SH-SY5Y (cell line): ENCODE results near the gene STS.

Source experiments
- GATA2 ChIP-seq: IDR thresholded peaks from 2 replicates; pipeline ENCODE4 v1.6.1; 2011; ENCODE audit warnings: mild to moderate bottlenecking, low read depth, low read length
- GATA3 ChIP-seq: IDR thresholded peaks from 2 replicates; pipeline ENCODE4 v1.6.1; 2011; ENCODE audit warnings: low read depth, mild to moderate bottlenecking, low read length, moderate library complexity

Gene STS, protein sequence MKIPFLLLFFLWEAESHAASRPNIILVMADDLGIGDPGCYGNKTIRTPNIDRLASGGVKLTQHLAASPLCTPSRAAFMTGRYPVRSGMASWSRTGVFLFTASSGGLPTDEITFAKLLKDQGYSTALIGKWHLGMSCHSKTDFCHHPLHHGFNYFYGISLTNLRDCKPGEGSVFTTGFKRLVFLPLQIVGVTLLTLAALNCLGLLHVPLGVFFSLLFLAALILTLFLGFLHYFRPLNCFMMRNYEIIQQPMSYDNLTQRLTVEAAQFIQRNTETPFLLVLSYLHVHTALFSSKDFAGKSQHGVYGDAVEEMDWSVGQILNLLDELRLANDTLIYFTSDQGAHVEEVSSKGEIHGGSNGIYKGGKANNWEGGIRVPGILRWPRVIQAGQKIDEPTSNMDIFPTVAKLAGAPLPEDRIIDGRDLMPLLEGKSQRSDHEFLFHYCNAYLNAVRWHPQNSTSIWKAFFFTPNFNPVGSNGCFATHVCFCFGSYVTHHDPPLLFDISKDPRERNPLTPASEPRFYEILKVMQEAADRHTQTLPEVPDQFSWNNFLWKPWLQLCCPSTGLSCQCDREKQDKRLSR

DNA sequence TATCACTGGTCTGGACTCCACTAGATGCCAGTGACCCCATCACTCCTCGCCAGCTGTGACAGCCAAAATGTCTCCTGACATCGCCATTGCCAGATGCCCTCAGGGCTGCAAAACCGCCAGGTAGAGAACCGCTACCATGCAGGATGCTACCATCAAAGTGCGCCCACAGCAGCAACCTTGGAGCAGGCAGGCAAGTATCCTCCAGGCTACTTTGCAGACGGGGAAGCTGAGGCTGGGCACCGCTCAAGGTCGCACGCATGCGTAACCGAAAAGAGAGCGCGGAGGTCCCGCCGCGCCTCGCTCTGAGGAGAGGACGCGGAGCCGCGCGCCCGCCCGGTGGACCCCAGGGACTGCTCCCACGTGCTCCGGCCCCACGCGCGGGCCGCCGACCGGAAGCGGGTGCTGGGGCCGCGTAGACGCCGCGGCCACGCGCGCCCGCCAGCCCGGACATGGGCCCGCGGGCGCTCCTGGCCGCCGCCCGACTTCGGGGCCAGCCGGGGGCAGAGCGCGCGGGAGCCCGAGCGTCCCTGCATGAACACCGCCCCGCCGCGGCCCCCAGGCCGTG lies at the start of gene STS:
Gene STS (plus strand): TSS at position 300 of the 565 bp plus-strand sequence. CDS start 105,488 bp downstream, outside the sequence.
- no peak for TF ChIP-seq GATA2
- no peak for TF ChIP-seq GATA3

DNA sequence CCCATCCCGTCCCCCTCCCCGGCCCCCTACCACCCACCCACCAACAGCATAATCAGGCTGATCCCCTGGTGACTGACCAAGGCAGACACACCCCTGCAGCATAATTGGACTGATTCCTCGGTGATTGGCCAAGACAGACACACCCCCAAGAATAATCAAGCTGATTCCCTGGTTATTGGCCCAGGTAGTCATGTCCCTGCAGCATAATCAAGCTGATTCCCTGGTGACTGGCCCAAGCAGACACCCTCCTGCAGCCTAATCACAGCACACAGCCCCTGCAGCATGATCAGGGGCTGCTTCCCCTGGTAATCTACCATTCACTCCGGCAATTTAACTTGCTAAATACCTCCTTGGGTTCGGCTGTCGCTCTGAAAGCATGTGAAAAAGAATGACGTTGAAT lies 47.5 kb upstream of the STS start:
- TF ChIP-seq GATA3 (no peak), GATA2 (no peak)

DNA sequence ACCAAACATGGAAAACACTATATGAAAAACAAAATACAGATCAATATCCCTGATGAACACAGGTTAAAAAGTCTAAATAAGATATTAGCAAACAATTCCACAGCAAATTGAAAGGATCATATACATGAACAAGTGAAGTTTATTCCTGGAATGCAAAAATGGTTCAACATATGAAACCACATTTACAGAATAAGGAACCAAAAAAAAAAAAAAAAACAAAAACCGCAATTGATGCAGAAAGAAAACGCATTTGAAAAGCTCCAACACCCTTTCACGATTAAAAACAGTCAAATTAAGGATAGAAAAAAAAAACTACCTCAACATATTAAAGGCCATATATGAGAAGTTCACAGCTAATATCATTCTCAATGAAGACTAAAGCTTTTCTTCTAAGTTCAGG lies 45.4 kb upstream of the STS start:
- TF ChIP-seq GATA2 (no peak), GATA3 (no peak)

DNA sequence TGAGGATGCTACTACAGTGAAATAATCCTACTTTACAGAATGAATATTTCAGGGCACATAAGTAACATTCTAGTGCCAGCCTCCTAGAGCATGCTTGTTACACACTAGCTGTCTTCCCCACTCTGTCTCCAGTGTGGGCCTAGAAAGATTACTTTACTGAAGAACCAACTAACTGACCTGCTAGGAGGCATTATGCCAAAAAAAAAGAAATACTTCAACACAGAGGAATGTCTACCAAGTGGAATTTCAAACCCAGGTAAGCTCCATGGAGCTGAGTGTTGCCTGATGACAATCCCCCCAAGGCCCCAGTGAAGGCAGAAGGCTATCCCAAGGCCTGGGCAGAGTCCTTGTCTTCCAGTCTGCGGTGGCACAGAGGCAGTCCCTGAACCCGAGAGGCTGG lies 40.9 kb upstream of the STS start:
- TF ChIP-seq GATA2, result no peak
- TF ChIP-seq GATA3, result no peak

DNA sequence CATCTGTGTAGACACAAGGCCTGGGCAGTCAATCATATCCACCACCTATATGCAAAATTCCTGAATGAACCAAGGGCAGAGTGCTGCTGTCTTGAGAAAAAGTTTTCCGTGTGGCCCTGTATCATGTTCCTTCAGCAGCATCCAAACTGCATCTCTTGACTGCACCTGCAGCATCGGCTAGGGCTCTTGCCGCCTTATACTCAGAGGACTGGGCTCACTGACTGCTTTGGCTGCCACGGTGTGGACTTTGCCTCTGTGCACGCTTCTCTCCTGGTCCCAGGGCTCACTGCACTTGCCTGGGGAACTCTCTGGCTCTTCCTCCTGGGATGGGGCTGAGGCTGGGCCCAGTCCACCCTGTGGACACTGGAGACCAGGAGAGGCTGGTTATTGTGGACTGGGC lies 39.5 kb upstream of the STS start:
- TF ChIP-seq GATA2 (no peak), GATA3 (no peak)

DNA sequence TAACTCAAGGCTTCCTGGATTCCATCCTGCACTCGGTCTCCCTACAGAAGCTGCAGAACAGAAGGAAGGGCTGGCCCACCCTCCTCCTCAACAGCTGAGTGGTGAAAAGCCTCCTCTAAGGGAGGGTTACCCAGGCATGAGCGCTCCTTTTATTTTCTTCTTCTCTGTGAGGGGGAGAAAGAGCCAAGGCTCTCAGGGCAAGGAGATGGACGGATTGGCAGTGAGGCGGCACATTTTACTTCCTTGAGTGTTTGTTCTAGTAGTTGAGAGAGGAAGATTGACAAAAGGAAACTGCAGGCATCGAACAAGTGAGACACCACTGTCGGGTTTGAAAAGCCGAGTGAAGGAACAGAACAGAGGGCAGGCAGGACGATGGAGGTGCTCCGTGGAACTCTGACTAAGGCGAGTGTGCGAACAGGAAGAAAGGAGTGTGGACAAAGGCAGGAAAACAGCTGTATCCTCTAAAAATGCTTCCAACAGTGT lies 38.4 kb upstream of the STS start:
- TF ChIP-seq GATA3, result no peak
- TF ChIP-seq GATA2, result no peak

DNA sequence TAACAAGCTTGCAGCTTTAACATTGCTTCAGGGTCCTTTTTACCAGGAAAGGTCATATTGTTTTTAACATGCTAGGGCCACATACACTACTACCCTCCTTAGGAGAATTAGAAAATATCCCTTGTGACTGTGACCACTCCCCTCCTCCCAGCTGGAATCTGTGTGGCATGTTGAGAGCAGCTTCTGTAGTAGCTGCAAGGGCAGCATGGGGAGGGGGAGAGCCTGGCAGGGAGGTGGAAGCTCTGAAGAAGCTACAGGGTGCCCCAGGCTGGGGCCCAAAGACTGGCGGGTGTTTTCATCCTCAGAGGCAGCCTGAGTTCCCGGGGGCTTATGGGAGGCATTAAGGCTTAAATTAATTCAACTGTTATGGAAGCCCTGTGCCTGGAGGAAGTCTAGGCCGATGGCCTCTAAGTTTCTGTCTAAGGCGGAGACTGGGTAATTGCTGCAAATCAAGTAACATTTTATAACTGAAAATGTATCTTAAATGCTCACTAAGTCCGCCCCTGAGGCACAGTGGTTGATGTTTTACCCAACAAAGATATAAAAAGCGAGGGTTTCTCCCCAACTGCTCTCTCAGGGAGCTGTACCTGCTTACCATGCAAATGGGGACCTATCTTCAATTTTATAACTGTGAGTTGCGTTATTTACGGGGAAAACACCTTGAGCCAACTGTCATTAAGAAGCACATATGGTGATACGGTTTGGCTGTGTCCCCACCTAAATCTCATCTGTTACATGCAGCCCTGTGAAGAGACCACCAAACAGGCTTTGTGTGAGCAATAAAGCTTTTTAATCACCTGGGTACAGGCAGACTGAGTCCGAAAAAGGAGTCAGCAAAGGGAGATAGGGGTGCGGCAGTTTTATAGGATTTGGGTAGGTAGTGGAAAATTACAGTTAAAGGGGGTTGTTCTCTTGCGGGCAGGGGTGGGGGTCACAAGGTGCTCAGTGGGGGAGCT lies 37.4 kb upstream of the STS start:
- no peak for TF ChIP-seq GATA3
- TF ChIP-seq GATA2, result no peak

DNA sequence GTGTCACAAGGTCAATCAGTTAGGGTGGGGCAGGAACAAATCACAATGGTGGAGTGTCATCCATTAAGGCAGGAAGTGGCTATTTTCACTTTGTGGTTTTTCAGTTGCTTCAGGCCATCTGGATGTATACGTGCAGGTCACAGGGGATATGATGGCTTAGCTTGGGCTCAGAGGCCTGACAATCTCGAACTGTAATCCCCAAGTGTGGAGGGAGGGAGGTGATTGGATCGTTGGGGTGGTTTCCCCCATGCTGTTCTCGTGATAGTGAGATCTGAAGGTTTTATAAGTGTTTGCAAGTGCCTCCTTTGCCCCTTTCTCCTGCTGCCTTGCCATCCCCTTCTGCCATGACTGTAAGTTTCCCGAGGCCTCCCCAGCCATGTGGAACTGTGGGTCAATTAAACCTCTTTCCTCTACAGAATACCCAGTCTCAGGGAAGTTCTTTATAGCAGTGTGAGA lies 36.7 kb upstream of the STS start:
- TF ChIP-seq GATA3 (no peak), GATA2 (no peak)

DNA sequence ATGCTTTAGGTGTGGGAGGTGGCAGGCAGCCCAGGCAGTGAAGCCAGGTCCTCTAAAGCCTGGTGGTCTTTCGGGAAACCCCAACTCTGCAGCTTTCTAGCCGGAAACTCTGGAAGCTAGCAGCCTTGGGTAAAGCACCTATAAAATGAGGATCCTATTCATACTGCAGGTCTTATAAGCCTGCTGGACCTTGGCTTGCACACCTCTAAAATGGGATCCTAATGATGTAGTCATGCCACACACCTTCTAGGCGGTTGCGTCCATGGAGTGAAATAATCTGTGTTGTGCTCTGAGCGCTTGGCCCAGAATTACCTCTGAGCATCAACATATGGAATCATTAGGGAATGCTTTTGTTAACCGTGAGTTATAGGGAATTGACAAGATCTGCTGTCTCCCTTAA lies 36.0 kb upstream of the STS start:
- TF ChIP-seq GATA2 (no peak), GATA3 (no peak)

DNA sequence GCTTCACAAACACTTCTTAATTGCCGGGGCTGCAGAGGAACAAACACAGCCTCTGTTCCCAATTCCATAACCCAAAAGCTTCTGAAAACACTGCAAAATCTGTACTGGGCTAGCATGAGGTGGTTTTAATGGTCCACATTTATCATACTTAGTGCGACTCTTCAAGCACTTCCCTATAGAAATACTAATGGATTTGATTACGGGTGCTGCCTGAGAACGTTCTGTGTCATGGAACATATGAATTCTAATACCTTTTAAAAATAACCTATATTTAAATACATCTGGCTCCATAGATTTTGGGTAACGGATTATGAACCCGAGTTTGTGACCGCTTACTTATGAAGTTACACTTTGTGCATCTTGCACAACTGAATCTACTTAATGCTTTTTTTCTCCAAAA lies 35.4 kb upstream of the STS start:
- TF ChIP-seq GATA3, result no peak

DNA sequence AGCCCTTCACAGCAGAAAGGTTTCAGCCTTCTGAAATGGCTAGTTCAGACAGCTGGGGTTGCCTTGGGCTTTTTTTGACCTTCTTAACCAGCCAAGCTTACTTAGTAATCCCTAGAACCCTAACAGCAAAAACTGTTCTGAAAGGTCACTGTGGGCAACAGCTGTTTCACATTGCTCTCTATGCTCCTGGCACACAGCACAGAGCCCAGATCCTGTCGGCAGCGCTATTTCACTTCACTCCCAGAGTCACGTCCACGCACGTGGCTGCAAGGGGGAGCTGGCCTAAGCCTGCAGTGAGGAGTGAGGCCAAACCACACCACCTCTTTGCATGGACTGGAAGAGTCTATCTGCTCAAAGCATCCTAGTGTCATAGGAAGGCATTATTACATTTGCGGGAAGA lies 32.0 kb upstream of the STS start:
- TF ChIP-seq GATA2, result no peak
- no peak for TF ChIP-seq GATA3

DNA sequence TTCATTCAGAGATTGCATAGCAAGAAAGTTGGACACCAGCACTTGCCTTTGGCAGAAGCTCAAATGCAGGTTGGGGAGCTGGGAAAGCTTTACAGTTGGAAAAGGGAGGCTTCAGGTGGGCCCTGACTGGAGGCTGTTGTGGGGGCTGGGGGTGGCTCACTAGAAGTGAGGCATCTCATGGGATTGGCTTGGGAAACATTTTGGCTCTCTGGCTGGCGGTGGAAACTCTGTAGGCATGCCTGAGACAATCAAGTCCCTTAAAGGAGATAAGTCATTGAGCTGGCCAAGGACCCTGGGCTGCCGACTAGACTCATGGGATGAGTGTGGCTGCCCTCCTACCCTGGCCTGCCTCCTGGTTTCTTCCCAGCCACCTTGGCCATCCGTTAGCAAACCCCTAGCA lies 31.4 kb upstream of the STS start:
- TF ChIP-seq GATA2 (no peak), GATA3 (no peak)

DNA sequence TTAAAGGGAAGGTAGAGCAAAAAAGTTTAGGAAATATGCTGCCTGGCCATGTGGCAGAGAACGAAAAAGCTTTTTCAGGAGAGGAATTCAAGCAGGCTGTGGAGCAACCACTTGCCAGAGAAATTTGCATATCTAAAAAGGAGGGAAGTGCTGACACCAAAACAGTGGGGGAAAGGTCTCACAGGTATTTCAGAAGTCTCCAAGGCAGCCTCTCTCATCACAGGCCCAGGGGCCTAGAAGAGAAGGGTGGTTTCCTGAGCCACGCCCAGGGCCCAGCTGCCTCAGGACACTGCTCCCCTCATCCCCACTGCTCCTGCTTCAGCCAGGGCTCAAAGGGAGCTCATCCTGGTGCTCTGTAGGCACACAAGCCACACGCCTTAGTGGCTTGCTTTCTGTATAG lies 29.9 kb upstream of the STS start:
- no peak for TF ChIP-seq GATA3
- TF ChIP-seq GATA2, result no peak

DNA sequence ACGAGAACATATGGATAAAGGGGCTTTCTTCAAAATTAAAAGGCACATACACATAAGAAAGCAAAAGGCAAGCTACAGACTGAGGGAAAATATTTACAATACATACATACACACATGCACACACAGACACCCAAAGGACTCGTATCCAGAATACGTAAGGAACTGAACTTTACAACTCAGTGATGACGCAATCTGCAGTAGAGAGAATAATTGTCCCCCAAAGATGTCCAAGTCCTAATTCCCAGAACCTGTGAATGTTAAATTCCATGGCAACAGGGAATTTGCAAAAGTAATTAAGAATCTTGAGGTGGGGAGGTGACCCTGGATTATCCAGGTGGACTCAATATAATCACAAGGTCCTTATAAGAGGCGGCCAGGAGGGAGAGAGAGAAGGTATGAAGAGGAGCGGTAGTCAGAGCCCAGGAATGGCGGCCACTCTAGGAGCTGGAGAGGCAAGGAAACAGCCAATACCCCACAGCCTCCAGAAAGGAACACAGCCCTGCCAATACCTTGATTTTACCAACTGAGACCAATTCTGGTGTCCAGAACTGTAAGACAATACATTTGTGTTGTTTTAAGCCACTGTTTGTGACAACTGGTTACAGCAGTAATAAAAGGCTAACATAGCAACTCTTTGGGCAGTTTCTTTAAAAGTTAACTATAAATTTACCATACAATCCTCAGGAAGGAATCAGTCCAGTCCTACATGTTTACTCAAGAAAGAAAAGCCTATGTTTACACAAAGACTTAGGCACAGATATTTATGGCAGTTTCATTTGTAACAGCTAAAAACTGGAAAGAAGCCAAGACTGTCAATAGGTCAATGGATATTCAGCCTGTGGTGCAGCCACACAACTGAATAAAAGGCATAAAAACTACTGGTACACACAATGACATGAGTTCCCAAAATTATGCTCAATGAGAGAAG lies 27.3 kb upstream of the STS start:
- TF ChIP-seq GATA2, result no peak
- no peak for TF ChIP-seq GATA3
